Keratinocyte (primary cell): ENCODE measurements around the gene USP14. TPM values are rescaled to one million over a fixed set of nuclear protein-coding genes. Genes with fewer than 3 reads are reported as not detected.

Experiments
- DNase-seq: peaks from one replicate; pipeline ENCODE4 v3.0.0-alpha.2; 2011; ENCODE audit warnings: low read depth, missing footprints, low spot score
- FAIRE-seq: peaks from 2 replicates; lab custom pipeline; 2011; peaks lifted over from hg19 to GRCh38; lab: Jason Lieb, UNC
- H2AFZ ChIP-seq: 2 replicates; pipeline ENCODE4 v1.6.0; 2012; ENCODE audit warnings: low read length, control low read depth, inconsistent platforms; ENCODE audit not compliant: control insufficient read depth
- H3K27ac ChIP-seq: 2 replicates; pipeline ENCODE4 v1.5.1; 2011; ENCODE audit warnings: low read length; ENCODE audit not compliant: control insufficient read depth, insufficient read depth
- H3K27me3 ChIP-seq: 3 replicates; pipeline ENCODE4 v1.6.0; 2011; ENCODE audit warnings: low read length; ENCODE audit not compliant: control insufficient read depth, insufficient read depth; ENCODE audit errors: extremely low read depth
- H3K36me3 ChIP-seq, 2 experiments: 2 replicates in 1 of 2; 3 replicates in 1 of 2; pipeline ENCODE4 v1.5.1; 2011; ENCODE audit warnings: low read length in 2 of 2, mild to moderate bottlenecking in 1 of 2; ENCODE audit not compliant: control insufficient read depth in 2 of 2, insufficient read depth in 2 of 2; ENCODE audit errors: extremely low read depth in 1 of 2
- H3K4me1 ChIP-seq: 3 replicates; pipeline ENCODE4 v1.5.1; 2011; ENCODE audit warnings: low read length; ENCODE audit not compliant: control insufficient read depth, insufficient read depth; ENCODE audit errors: extremely low read depth
- H3K4me2 ChIP-seq: 3 replicates; pipeline ENCODE4 v1.6.0; 2011; ENCODE audit warnings: low read depth, low read length; ENCODE audit not compliant: control insufficient read depth, insufficient read depth; ENCODE audit errors: extremely low read depth
- H3K4me3 ChIP-seq, 3 experiments: fragments of 200-600 bp in 1 of 3; sonication (generic) in 1 of 3; 2 replicates in 2 of 3; 3 replicates in 1 of 3; pipeline ENCODE4 v1.5.1; 2011 to 2016; ENCODE audit warnings: low read length in 3 of 3, mild to moderate bottlenecking in 3 of 3, control low read depth in 2 of 3, inconsistent platforms in 1 of 3, low read depth in 1 of 3, mixed read lengths in 1 of 3, mixed run types in 1 of 3, moderate library complexity in 1 of 3; ENCODE audit not compliant: control insufficient read depth in 2 of 3, insufficient read depth in 2 of 3; ENCODE audit errors: extremely low read depth in 1 of 3
- H3K79me2 ChIP-seq: 2 replicates; pipeline ENCODE4 v1.6.0; 2012; ENCODE audit warnings: low read length; ENCODE audit not compliant: control insufficient read depth, insufficient read depth
- H3K9ac ChIP-seq: 3 replicates; pipeline ENCODE4 v1.6.0; 2011; ENCODE audit warnings: low read length; ENCODE audit not compliant: control insufficient read depth, insufficient read depth; ENCODE audit errors: extremely low read depth
- H3K9me1 ChIP-seq: 3 replicates; pipeline ENCODE4 v1.6.0; 2011; ENCODE audit warnings: low read length; ENCODE audit not compliant: control insufficient read depth, insufficient read depth; ENCODE audit errors: extremely low read depth
- H3K9me3 ChIP-seq: 2 replicates; pipeline ENCODE4 v1.5.1; 2012; ENCODE audit warnings: low read depth, low read length; ENCODE audit not compliant: control insufficient read depth
- H4K20me1 ChIP-seq: 3 replicates; pipeline ENCODE4 v1.6.0; 2011; ENCODE audit warnings: low read length; ENCODE audit not compliant: control insufficient read depth, insufficient read depth; ENCODE audit errors: extremely low read depth
- CTCF ChIP-seq, 3 experiments: IDR thresholded peaks in 1 of 3; conservative IDR thresholded peaks in 1 of 3; optimal IDR thresholded peaks in 1 of 3; 2 replicates in 2 of 3; 3 replicates in 1 of 3; pipeline versions ENCODE3 to v1.5.1; 2011; ENCODE audit warnings: low read length in 3 of 3, mild to moderate bottlenecking in 3 of 3, moderate library complexity in 2 of 3, control low read depth in 1 of 3, inconsistent platforms in 1 of 3; ENCODE audit not compliant: insufficient read depth in 2 of 3; ENCODE audit errors: extremely low read depth in 1 of 3
- EZH2 ChIP-seq: IDR thresholded peaks from one replicate; pipeline ENCODE4 v1.6.1; 2012; ENCODE audit warnings: inconsistent platforms, mild to moderate bottlenecking, low read length, moderate library complexity
- dilution Hi-C: fragments of 300-500 bp; cut with MboI; formaldehyde crosslinking; loops from one replicate; pipeline ENCODE4 v1.7.0; 2020; ENCODE audit warnings: low sequenced_read_pairs; ENCODE audit not compliant: extremely low pct_ligation_motif_present
- polyA plus RNA-seq, 5 experiments: library from polyadenylated mRNA; depleted of rRNA in 3 of 5; stranded (reverse) in 3 of 5; stranded (forward) in 1 of 5; unstranded in 1 of 5; fragments of >200 nt; gene quantifications; 1 replicate in 1 of 5; 2 replicates in 3 of 5; 3 replicates in 1 of 5; pipeline versions ENCODE4 v1.2.1 to v1.2.3, GENCODE V29; 2011 to 2012; ENCODE audit warnings: missing spikeins in 2 of 5, low read depth in 1 of 5, low replicate concordance in 1 of 5

The USP14 gene
- polyA plus RNA-seq, 1 donor (not counting 4 experiments of a cell fraction or from before 2014, with no cell fraction given), result 62.5 TPM

- no peaks in the 10 kb centered on the region for H3K9me3 ChIP-seq
- dilution Hi-C loops, result no loop called here
- FAIRE-seq, result no peak
Measured at GRCh38 chr18:227374-227773, 69.0 kb downstream of the USP14 start.

GRCh38 chr18:227902-228301 is 69.5 kb downstream of the USP14 start:
- Histone ChIP-seq H2AFZ (no peak overlapping the region), H3K9me1 (no peaks in the 10 kb centered on the region), H3K79me2 (no peaks in the 10 kb centered on the region), H3K27me3 (no peaks in the 10 kb centered on the region), H3K4me2 (no peak overlapping the region), H3K27ac (no peak overlapping the region), H4K20me1 (no peaks in the 10 kb centered on the region), H3K36me3 (peaks cover 0 to 4% of the 10 kb centered on the region in 2 experiments), H3K9me3 (no peaks in the 10 kb centered on the region), H3K4me3 (no peak overlapping the region), H3K9ac (no peak overlapping the region), H3K4me1 (no peaks in the 10 kb centered on the region)
- no peak for FAIRE-seq
- no peak for TF ChIP-seq CTCF (optimal IDR thresholded peaks at IDR 0.05 in 1 of 3, IDR thresholded peaks at IDR 0.05 in 1 of 3, conservative IDR thresholded peaks at IDR 0.05 in 1 of 3; ENCODE audit: extremely low read depth in 1 of 3, insufficient read depth in 2 of 3, low read length in 3 of 3)
- TF ChIP-seq EZH2, result no peak
- no peak for DNase-seq
- dilution Hi-C loops, result no loop called here

More at GRCh38 chr18:227374-227773, 69.0 kb downstream of the USP14 start:
- no peaks in the 10 kb centered on the region for H3K27me3 ChIP-seq
- H3K9ac ChIP-seq, result no peak overlapping the region
- H4K20me1 ChIP-seq, result no peaks in the 10 kb centered on the region
- no peak overlapping the region for H3K4me2 ChIP-seq
- H2AFZ ChIP-seq, result no peak overlapping the region
- H3K36me3 ChIP-seq, result peaks cover 0 to 4% of the 10 kb centered on the region in 2 experiments
- no peak for DNase-seq
- H3K9me1 ChIP-seq, result no peaks in the 10 kb centered on the region
- H3K4me1 ChIP-seq, result no peaks in the 10 kb centered on the region
- no peak overlapping the region for H3K27ac ChIP-seq
- H3K79me2 ChIP-seq, result no peaks in the 10 kb centered on the region
- no peak overlapping the region for H3K4me3 ChIP-seq
- no peak for TF ChIP-seq CTCF (optimal IDR thresholded peaks at IDR 0.05 in 1 of 3, IDR thresholded peaks at IDR 0.05 in 1 of 3, conservative IDR thresholded peaks at IDR 0.05 in 1 of 3; ENCODE audit: extremely low read depth in 1 of 3, insufficient read depth in 2 of 3, low read length in 3 of 3)
- TF ChIP-seq EZH2, result no peak
